GM21423 (cell line): ENCODE measurements around the gene ZNF750.

Source experiments
- ATAC-seq: cut with Tn5 transposase; IDR thresholded peaks from one replicate; pipeline ENCODE4 v1.9.1; 2021; ENCODE audit warnings: mild to moderate bottlenecking, moderate library complexity; ENCODE audit not compliant: unreplicated experiment

Gene ZNF750

DNA sequence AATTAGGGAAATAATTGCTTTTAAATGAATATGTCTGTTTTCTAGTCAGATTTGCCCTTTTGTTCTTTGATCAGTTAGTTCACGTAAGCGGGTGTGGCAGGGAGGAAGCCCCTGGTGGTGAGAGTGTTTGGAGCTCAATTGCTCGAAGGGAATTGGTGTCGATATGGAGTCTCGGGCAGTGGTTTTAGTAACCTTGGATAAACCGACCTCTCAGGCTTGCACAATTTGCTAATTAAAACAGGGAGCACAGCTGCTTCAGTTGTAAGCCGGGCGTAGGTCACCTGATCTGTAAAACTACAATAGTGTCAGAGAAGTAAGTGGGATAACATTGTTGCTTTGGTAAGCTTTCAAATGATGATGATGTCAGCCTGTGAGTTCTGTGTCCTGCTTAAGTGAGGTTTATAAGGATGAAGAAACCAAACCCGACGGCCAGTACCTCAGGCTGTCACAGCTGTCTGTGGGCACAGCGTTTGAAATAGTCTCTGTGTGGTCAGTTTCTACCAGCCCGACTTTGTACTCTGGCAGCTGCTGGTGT, 2.9 kb downstream of the ZNF750 start:
- no peak for ATAC-seq

DNA sequence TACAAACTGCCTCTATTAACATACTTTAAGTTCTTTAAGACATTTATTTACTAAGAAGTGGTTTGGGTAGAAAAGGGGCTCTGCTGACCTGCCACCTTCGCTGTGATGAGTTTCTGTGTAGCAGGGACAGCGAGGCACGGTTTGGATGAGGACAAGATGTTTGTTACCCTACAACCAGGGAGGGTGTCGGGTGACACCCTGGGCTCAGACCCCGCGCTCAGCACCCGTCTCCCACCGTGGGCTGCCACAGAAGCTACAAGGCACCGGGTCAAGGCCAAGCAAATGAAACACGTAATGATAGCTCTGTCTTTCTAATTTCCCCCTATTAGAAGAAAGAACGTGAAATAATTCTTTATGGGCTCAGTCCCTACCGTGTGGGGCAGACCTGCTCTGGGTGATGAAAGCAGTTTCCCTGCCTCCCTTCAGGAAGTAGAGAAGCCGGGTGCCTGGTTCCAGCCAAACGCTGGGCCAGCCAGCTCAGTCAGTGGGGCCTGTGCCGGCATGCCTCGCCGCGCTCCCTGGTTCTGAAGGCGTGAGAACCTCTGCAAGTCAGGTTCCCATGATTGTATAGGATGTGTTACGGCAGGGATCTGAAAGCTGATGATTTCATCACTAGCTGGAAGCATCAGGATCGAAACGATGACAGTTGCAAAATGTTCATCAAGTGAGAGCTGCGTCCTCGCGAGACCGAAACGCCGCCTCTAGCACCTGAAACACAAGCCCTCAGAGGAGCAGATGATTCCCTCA, 3.9 kb downstream of the ZNF750 start:
- no peak for ATAC-seq

DNA sequence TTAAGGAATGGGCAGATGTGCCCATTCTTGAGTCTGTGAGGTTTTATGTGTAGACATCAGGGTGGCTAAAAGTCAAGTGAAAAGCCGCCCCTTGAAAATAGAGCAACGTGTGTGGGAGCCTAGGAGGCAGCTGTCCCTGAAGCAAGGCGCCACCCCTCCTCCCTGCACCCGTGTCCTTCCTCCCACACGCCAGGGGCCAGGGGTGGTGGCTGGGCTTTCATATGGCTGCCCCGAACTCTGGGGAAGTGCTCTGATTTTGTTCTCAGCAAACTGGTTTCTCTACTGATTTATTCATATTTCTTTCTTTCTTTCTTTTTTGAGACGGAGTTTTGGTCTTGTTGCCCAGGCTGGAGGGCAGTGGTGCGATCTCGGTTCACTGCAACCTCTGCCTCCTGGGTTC, 4.7 kb downstream of the ZNF750 start:
- no peak for ATAC-seq

DNA sequence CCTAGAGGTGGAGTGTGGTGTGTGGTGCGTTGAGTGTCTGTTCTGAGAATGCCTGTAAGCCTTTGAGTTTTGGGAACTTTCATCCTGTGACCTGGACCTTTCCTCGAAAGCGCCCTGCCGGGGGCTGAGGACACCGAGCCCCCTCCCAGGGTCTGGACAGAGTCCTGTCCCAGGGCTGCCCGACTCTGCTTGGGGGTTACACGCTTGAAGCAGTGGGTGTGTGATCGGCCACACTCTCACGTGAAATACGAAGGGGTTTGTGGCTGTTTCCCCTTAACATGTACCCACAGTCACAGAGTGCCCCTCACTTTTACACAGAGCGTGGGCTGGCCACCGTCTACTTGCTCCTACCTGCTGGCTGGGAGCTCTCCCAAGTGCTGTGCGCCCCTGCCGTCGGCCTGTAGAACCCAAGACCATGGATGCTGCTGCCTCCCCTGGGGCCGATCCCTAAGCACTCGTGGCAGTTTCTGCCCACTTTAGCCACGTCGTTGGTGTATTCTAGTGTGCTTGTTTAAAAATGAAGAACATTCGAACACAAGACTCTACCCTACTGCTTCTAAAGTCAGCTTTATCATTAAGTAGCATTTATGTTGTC, 6.8 kb downstream of the ZNF750 start:
- no peak for ATAC-seq

- ATAC-seq, result no peak
These were observed 7.4 kb downstream of the ZNF750 start for GRCh38 chr17:82832411-82832810.

GRCh38 chr17:82831818-82832200, 8.0 kb downstream of the ZNF750 start:
- no peak for ATAC-seq

DNA sequence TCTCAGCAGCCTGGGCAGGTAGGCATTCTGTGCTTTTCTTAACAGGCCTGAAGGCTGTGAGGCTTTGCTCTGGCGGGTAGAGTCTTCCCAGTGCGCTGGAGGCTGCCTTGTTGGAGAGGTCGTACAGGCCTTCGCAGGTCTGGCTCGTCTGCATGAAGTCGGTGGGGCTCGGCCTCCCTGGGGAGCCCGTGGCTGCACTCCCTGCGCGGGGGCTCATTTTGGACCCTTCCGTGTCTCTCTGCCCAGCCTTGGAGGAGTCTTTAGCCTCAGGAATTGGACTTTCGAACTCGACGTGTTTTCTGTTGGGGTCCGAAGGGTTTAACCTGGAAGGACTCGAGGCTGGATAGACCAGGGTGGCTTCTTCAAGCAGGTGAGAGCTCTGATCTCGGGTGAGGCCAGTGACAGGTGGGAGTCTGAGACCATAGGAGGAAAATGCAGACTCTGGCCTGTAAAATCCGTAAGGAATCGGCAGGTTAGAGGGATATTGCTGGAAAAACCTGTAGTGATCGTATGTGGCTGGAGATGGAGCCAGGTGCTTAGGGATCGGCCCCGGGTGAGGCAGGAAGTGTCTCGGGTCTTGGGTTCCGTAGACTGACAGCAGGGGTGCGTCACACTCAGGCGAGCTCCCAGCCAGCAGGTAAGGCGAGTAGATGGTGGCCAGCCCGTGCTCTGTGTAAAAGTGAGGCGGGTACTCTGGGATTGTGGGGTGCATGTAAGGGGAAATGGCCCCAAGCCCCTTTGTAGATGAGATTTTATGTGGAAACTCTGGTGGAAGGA, 8.6 kb downstream of the ZNF750 start:
- no peak for ATAC-seq

- no peak for ATAC-seq
These were observed 9.6 kb downstream of the ZNF750 start for GRCh38 chr17:82830249-82830661.

DNA sequence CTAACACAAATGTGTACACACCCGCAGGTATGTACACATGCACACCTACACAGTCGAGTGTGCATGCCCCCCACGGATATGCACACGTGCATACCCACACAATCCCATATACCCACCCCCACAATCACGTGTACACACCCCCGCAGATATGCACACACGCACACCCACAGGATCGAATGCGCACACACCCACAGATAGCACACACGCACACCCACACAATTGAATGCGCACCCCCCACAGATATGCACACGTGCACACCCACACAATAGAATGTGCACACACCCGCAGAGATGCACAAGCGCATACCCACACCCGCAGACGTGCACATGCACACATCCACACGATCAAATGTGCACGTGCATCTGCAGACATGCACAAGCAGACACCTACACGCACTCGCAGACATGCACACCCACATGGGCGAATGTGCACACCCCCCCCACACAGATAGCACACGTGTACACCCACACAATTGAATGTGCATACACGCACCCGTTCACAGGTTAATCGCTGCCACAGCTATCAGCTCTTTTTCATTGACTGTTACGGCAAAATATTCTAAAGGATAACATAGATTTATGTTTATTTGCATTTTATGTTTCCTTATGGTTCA, 10.8 kb downstream of the ZNF750 start:
- ATAC-seq, result no peak

DNA sequence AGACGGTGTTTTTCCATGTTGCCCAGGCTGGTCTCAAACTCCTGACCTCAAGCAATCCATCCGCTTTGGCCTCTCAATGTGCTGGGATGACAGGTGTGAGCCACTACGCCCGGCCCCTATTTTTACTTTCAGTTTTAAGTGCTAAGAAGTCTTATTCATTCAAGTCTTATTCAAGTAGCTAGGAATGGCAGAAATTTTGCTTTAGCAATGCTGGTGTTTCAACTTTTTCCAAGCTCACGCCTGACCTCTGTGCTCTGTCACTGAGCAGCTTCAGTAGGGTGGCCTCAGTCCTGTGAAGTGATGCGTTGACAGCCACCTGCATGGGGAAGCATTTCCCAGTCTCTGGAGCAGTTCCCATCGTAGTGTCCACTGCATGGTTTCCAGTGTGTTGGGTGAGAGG, 12.9 kb downstream of the ZNF750 start:
- ATAC-seq, result no peak

GRCh38 chr17:82826211-82826610, 13.6 kb downstream of the ZNF750 start:
- ATAC-seq, result no peak

DNA sequence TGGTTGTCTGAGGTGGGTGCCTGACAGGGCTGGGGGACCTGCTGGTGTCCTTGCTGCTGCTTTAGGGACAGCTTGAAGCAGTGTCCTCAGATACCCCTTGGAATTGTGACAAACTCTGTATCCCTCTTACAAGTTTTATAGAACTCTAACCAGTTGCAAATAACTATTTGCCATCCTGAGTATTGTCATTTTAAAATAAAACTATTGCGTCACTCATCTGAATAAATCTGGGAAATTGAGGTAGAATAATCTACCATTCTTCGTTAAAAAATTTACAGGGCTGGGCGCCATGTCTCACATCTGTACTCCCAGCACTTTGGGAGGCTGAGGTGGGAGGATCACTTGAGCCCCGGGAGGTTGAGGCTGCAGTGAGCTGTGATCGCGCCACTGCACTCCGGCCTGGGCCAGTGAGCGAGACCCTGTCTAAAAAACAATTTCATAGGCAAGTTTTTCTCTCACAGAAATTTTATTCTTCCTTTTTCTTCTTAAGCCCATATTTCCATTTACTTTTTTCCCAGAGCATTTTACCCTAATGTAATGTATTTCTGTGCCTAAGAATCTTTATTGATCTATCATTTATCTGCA, 14.2 kb downstream of the ZNF750 start:
- ATAC-seq, result no peak

DNA sequence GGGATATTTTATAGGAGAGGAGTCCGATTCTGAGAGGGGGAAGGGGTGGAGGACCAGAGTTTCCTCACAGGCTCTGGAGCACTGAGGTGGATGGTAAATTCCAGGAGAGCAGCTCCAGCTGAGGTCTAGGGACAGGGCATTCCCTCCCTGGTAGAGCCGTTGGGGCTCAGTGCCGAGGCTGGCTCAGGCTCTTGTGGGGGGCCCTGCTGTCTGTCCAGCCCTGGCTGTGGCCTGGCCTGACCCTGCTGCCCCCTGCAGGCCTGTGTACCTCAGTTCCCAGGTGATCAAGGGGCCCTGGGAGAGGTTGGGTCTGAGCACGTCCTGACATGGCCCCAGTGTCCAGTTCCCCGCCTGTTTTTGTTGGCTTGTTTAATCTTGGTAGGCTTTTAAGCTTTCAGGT, 16.8 kb downstream of the ZNF750 start:
- ATAC-seq, result no peak

- ATAC-seq, result no peak
These were observed 17.5 kb downstream of the ZNF750 start for GRCh38 chr17:82822281-82822680.

DNA sequence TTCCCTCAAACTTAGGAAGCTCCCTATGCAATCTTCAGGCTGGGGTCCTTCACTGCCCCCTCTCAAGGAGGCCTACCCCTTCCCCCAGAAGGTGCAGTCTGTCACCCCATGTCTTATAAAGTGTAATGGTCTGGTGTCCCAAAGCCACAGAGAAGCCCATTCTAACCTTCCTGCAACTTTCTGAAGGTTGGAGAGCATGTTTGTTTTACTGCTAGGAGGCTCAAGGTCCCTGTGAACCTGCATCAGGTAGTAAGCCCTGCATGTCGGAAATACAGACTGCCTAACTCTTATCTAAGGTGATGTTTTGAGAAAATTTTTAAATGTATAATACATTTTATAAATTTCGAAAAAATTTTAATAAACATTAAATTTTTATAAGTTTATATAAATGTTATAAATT, 18.3 kb downstream of the ZNF750 start:
- no peak for ATAC-seq

DNA sequence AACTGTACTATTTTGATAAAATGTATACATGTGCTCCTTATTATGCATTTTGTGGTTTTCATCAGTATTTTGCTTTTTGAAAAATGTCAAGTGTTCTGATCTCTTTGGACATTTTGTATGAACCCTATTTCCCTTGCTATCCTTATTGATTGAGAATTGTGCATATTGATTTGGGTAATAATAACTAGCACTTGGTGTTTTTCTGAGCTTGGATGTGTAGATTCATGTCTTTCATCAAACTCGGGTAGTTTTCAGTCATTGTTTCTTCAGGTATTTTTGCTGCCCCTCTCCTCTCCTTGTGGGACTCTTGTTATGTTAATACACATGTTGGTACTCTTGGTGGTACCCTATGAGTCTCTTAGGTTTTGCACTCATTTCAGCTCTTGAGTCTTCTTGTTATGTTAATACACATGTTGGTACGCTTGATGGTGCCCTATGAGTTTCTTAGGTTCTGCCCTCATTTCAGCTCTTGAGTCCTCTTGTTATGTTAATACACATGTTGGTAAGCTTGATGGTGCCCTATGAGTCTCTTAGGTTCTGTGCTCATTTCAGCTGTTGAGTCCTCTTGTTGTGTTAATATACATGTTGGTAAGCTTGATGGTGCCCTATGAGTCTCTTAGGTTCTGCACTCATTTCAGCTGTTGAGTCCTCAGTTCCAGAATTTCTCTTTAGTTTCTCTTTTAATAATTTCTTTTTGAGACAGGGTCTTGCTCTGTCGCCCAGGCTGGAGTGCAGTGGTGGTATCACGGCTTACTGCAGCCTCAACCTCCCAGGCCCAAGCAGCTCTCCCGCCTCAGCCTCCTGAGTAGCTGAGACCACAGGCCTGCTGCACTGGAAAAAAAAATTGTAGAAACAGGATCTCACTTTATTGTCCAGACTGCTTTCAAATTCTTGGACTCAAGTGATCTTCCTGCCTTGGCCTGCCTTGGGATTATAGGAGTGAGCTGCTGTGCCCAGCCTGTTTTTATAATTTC, 19.3 kb downstream of the ZNF750 start:
- no peak for ATAC-seq

DNA sequence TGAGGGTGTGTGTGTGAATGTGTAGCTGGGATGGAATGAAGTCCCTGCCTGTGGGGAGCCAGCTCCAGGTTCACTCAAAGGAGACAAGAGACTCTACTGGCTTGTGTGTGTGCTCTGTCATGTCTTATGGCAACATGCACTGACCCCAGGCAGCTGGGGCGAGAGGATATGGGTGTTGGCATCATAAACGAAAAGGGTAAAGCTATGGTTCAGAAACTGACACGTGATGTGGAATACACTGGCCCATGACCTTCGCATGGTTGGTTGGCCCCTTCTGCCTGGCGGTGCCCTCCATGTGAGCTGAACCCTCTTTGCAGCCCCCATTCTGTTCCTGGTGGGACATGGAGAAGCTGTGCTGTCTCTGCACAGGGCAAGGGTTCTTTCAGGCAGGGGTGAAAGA, 21.9 kb downstream of the ZNF750 start:
- no peak for ATAC-seq

- ATAC-seq, result no peak
These were observed 23.5 kb downstream of the ZNF750 start for GRCh38 chr17:82816358-82816757.

DNA sequence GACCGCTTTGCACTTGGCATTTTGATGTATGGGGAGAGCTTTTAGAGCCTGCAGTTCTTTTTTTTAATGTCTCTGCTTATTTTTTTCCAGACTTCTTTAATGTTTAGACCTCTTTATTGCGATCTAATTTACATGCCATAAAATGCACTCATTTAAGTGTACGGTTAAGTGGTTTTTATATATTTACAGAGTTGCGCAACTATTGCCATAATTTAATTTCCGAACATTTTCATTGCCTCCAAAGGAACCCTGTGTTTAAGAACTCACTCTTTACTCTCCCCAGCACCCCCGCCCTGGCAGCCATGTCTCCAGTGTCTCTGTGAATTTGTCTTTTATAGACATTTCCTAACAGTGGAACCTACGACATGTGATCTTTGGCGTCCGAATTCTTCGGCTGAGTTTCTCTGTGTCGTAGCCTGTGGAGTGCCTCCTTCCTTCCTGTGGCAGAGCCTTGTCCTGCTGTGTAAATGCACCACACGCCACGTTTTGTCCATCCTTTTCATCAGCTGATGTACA, 24.0 kb downstream of the ZNF750 start:
- ATAC-seq, result no peak

- no peak for ATAC-seq
These were observed 24.5 kb downstream of the ZNF750 start for GRCh38 chr17:82815354-82815753.
